B cell (primary cell): Measurements from ENCODE around the gene PDCD7. TPM values are rescaled to one million over a fixed set of nuclear protein-coding genes. Genes with fewer than 3 reads are reported as not detected.

Experiments used
- ATAC-seq: fragments of 200-7000 bp; cut with Tn5 transposase; one replicate; pipeline ENCODE4 v1.10.0; 2021; ENCODE audit warnings: low read depth, mild to moderate bottlenecking, moderate number of reproducible peaks, moderate library complexity
- CTCF ChIA-PET: fragments of 350-600 bp; sonication (Branson Sonifier 250); formaldehyde crosslinking; loops from one replicate; lab custom pipeline; 2021; ENCODE audit warnings: antibody characterized with exemption, inconsistent platforms; lab: Charles Lee
- POLR2A ChIA-PET: fragments of 350-600 bp; sonication (Branson Sonifier 250); formaldehyde crosslinking; loops from one replicate; lab custom pipeline; 2021; ENCODE audit warnings: antibody characterized with exemption; lab: Charles Lee
- DNase-seq: peaks from one replicate; pipeline ENCODE4 v3.0.0; 2013
- H2AFZ ChIP-seq: 2 replicates; pipeline ENCODE4 v1.6.1; 2012; ENCODE audit warnings: mild to moderate bottlenecking, low read depth, low read length; ENCODE audit not compliant: insufficient read depth, poor library complexity, severe bottlenecking
- H3K27ac ChIP-seq, 2 donors: 1 replicate in 1 of 2; 2 replicates in 1 of 2; pipeline ENCODE4 v1.5.1; 2012 to 2013; ENCODE audit warnings: low read length in 2 of 2, mild to moderate bottlenecking in 2 of 2, moderate library complexity in 1 of 2
- H3K27me3 ChIP-seq, 4 experiments: fragments of 200-600 bp in 1 of 4; sonication (generic) in 1 of 4; replicated peaks in 1 of 4; 1 replicate in 2 of 4; 2 replicates in 2 of 4; pipeline versions ENCODE4 v1.6.1 to v1.7.0; 2013 to 2016; ENCODE audit warnings: low read length in 3 of 4, mild to moderate bottlenecking in 2 of 4, mixed read lengths in 1 of 4, moderate library complexity in 1 of 4; ENCODE audit not compliant: insufficient read depth in 4 of 4, control insufficient read depth in 3 of 4; ENCODE audit errors: control extremely low read depth in 1 of 4
- H3K36me3 ChIP-seq, 2 experiments: replicated peaks in 1 of 2; 1 replicate in 1 of 2; 2 replicates in 1 of 2; pipeline versions ENCODE4 v1.6.1 to v1.7.1; 2013; ENCODE audit warnings: low read length in 1 of 2; ENCODE audit not compliant: insufficient read depth in 2 of 2, control insufficient read depth in 1 of 2; ENCODE audit errors: control extremely low read depth in 1 of 2, extremely low read depth in 1 of 2
- H3K4me1 ChIP-seq, 2 donors: fragments of 200-600 bp in 1 of 2; sonication (generic) in 1 of 2; 1 replicate in 1 of 2; 2 replicates in 1 of 2; pipeline versions ENCODE4 v1.5.1 to v1.6.1; 2013 to 2017; ENCODE audit warnings: low read length in 2 of 2; ENCODE audit not compliant: control insufficient read depth in 2 of 2, insufficient read depth in 2 of 2
- H3K4me2 ChIP-seq: replicated peaks from 2 replicates; pipeline ENCODE3; 2012; ENCODE audit warnings: mild to moderate bottlenecking, low read depth, low read length; ENCODE audit not compliant: poor library complexity, severe bottlenecking
- H3K4me3 ChIP-seq, 5 experiments: fragments of 200-600 bp in 1 of 5; sonication (generic) in 1 of 5; 1 replicate in 3 of 5; 2 replicates in 2 of 5; pipeline versions ENCODE4 v1.5.1 to v1.7.0; 2011 to 2016; ENCODE audit warnings: low read length in 4 of 5, mild to moderate bottlenecking in 4 of 5, low read depth in 2 of 5, control low read depth in 1 of 5, moderate library complexity in 1 of 5; ENCODE audit not compliant: insufficient read depth in 1 of 5; ENCODE audit errors: control extremely low read depth in 1 of 5, extremely low read depth in 1 of 5
- H3K79me2 ChIP-seq: fragments of 200-600 bp; sonication (generic); one replicate; pipeline ENCODE4 v1.6.0; 2016; ENCODE audit warnings: low read length; ENCODE audit not compliant: control insufficient read depth, insufficient read depth
- H3K9ac ChIP-seq: fragments of 200-600 bp; sonication (generic); 2 replicates; pipeline ENCODE4 v1.6.1; 2017; ENCODE audit warnings: mild to moderate bottlenecking, low read length, moderate library complexity
- H3K9me3 ChIP-seq, 3 donors: one replicate each; pipeline versions ENCODE4 v1.6.1 to v1.7.1; 2013; ENCODE audit warnings: low read length in 2 of 3; ENCODE audit not compliant: control insufficient read depth in 2 of 3, insufficient read depth in 1 of 3; ENCODE audit errors: control extremely low read depth in 1 of 3
- H4K20me1 ChIP-seq: 2 replicates; pipeline ENCODE4 v1.6.0; 2012; ENCODE audit warnings: mild to moderate bottlenecking, low read length; ENCODE audit not compliant: insufficient read depth, control insufficient read depth, poor library complexity, severe bottlenecking
- H3K27ac Mint-ChIP-seq: one replicate; pipeline ENCODE4 v1.8.0; 2021; ENCODE audit warnings: mixed read lengths
- H3K27me3 Mint-ChIP-seq: one replicate; pipeline ENCODE4 v1.8.0; 2021; ENCODE audit warnings: mixed read lengths
- H3K4me1 Mint-ChIP-seq: one replicate; pipeline ENCODE4 v1.8.0; 2021; ENCODE audit warnings: mixed read lengths
- H3K4me3 Mint-ChIP-seq: one replicate; pipeline ENCODE4 v1.8.0; 2021; ENCODE audit warnings: mixed read lengths
- H3K9me3 Mint-ChIP-seq: one replicate; pipeline ENCODE4 v1.8.0; 2022; ENCODE audit warnings: mixed read lengths; ENCODE audit not compliant: insufficient read depth
- CTCF ChIP-seq: fragments of 200-600 bp; IDR thresholded peaks from one replicate; pipeline ENCODE4 v1.8.0; 2022; ENCODE audit warnings: antibody characterized with exemption, mild to moderate bottlenecking
- EZH2 ChIP-seq: IDR thresholded peaks from 2 replicates; pipeline ENCODE4 v1.6.1; 2012; ENCODE audit warnings: borderline replicate concordance, low read depth, mild to moderate bottlenecking, moderate library complexity, low read length; ENCODE audit not compliant: insufficient read depth, poor library complexity, severe bottlenecking
- WGBS: methylation state at CpG from one replicate; pipeline ENCODE4 v1.1.5; 2013; ENCODE audit warnings: missing lambda C conversion rate; ENCODE audit not compliant: insufficient coverage; 5-methylcytosine and 5-hydroxymethylcytosine counted together
- intact Hi-C: fragments of 100-400 bp; cut with micrococcal nuclease; formaldehyde crosslinking; loops from one replicate; pipeline ENCODE4 v1.10.0; 2022
- polyA plus RNA-seq: library from polyadenylated mRNA; depleted of rRNA; stranded (reverse); fragments of >200 nt; gene quantifications from 2 replicates; pipeline ENCODE4 v1.2.3, GENCODE V29; 2012
- total RNA-seq, 2 donors: library from RNA; stranded (reverse); fragments of 120-200 nt in 1 of 2; gene quantifications; 1 replicate in 1 of 2; 2 replicates in 1 of 2; pipeline versions ENCODE4 v1.2.3 to v1.2.4, GENCODE V29; 2013 to 2022

The PDCD7 gene
- total and polyA plus RNA-seq, 2 donors (not counting 1 experiment from before 2014, with no cell fraction given) = 34.6 to 47.0 TPM

- peaks cover 36% of the 10 kb centered on the region for H4K20me1 ChIP-seq
- no peak for TF ChIP-seq CTCF
- TF ChIP-seq EZH2 = no peak
- H3K4me1 ChIP-seq = peaks cover 0 to 4% of the 10 kb centered on the region in 2 donors
- H3K9ac ChIP-seq = no peak overlapping the region
- peaks cover 16 to 76% of the 10 kb centered on the region in 2 experiments for H3K36me3 ChIP-seq
- no peak overlapping the region for H2AFZ ChIP-seq
- Mint-ChIP-seq H3K9me3 (no peaks in the 10 kb centered on the region), H3K4me1 (peaks cover 5% of the 10 kb centered on the region), H3K27ac (no peak overlapping the region), H3K4me3 (no peak overlapping the region), H3K27me3 (no peaks in the 10 kb centered on the region)
- CTCF ChIA-PET = no interaction called here
- H3K4me2 ChIP-seq = no peak overlapping the region
- no peaks in the 10 kb centered on the region for H3K9me3 ChIP-seq
- POLR2A ChIA-PET = no interaction called here
- intact Hi-C loops = no loop called here
- DNase-seq (no peak), ATAC-seq (no peak)
- H3K27ac ChIP-seq = no peak overlapping the region
- H3K27me3 ChIP-seq = no peaks in the 10 kb centered on the region
- H3K79me2 ChIP-seq = peaks cover 41% of the 10 kb centered on the region
- H3K4me3 ChIP-seq = no peak overlapping the region
- WGBS = no CpG with 5 or more reads among the region's 5 CpGs
Observed at GRCh38 chr15:65174509-65174908, 40.9 kb upstream of the PDCD7 start.

- H3K9me3 ChIP-seq = no peaks in the 10 kb centered on the region
- H3K9ac ChIP-seq = no peak overlapping the region
- no peak overlapping the region for H3K4me3 ChIP-seq
- peaks cover 40% of the 10 kb centered on the region for H4K20me1 ChIP-seq
- no peaks in the 10 kb centered on the region for H3K9me3 Mint-ChIP-seq
- no peak for DNase-seq
- H3K4me2 ChIP-seq = no peak overlapping the region
- no peak overlapping the region for H3K27ac Mint-ChIP-seq
- ATAC-seq = no peak
- H3K27ac ChIP-seq = no peak overlapping the region
- 77% methylated on average over 1 of the region's 5 CpGs for WGBS
- POLR2A ChIA-PET = interaction anchor here (0.6 kb wide), 1 partner anchor 114 kb away, joined by 8 read pairs; no protein-coding TSS in a partner anchor
- no peaks in the 10 kb centered on the region for H3K27me3 Mint-ChIP-seq
- no peak overlapping the region for H2AFZ ChIP-seq
- H3K36me3 ChIP-seq = peaks cover 10 to 65% of the 10 kb centered on the region in 2 experiments
- CTCF ChIA-PET = no interaction called here
- H3K4me3 Mint-ChIP-seq = no peak overlapping the region
- TF ChIP-seq CTCF = no peak
- H3K79me2 ChIP-seq = peaks cover 34% of the 10 kb centered on the region
- H3K4me1 ChIP-seq = peaks cover 0 to 4% of the 10 kb centered on the region in 2 donors
- no peaks in the 10 kb centered on the region for H3K27me3 ChIP-seq
- intact Hi-C loops = no loop called here
- H3K4me1 Mint-ChIP-seq = peaks cover 5% of the 10 kb centered on the region
Observed at GRCh38 chr15:65172531-65172930, 38.9 kb upstream of the PDCD7 start.
